ENCODE data around the gene ALG5.
A peak's percentile ranks its signal among the peaks of the same experiment; 100 is the strongest.

The ALG5 gene, protein sequence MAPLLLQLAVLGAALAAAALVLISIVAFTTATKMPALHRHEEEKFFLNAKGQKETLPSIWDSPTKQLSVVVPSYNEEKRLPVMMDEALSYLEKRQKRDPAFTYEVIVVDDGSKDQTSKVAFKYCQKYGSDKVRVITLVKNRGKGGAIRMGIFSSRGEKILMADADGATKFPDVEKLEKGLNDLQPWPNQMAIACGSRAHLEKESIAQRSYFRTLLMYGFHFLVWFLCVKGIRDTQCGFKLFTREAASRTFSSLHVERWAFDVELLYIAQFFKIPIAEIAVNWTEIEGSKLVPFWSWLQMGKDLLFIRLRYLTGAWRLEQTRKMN

DNA sequence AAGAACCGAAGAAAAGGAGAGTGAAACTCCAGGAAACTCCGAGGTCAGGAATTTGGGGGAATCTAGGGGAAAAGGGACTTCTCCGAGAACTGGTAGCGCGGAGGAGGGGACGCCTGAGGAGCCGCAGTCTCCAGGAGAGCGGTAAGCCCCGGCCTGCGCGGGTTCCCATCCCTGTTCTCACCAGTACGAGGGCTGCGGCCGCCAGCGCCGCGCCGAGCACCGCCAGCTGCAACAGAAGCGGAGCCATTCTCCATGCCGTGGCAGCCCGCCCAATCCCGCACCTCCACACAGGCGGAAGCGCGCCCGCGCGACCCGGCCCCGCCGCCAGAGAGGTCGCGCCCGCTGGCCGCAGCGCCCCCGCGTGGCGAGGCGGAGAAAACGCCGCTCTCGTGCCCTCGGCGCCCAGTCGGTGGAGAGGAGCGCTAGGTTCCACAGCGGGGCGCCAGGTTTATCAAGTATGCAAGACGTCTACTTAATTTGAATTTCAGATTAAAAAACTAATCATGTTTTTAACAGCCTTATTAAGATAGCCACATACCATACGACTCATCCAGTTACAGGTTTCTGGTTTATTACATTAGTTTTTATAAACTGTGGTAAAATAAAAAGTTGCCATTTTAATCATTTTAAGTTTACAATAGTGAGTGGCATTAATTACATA is at the start of gene ALG5:
TSS of gene ALG5 (minus strand) at position 287 of the 661 bp plus-strand sequence. CDS start at position 247, 40 bp downstream.
- peak; percentile 93 for DNase-seq (ENCODE audit: low spot score)

DNA sequence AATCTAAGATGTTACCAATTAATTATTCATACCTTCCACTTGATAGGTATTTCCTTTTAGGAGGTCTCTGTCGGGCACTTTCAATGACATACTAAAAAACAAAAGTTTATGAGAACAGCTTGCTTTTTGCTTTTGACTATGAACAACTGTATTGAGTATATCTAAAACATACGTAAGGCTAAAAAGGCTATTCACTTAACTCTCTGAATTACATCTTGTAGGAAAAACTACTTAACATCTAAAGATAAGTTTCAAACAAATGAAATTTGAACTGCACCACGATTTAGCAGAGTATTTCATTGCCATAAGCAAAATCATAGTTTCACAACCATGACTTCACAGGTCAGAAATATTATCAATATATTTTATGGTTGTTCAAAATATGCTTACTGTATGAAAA is 48.7 kb upstream of the ALG5 start:
- no peak for DNase-seq (ENCODE audit: low spot score)

DNA sequence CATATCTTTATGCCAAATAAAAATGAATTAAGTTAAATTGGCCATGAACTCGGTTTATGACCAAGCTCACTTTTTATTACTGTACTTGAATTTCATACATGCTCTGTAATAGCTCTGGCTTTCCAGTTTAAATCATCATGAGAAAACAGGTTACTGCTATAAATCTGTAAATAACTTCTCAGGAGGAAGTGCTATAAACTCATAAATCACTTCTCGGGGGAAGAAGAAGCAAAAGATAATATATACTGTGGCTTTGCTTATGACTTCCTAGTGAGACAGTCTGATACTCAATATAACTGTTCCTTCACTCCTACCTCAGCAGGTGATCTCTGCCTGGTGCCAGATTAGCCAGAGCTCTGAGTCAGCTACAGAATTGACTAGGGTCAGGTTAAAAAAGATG is 47.9 kb upstream of the ALG5 start:
- DNase-seq (ENCODE audit: low spot score) = no peak

DNA sequence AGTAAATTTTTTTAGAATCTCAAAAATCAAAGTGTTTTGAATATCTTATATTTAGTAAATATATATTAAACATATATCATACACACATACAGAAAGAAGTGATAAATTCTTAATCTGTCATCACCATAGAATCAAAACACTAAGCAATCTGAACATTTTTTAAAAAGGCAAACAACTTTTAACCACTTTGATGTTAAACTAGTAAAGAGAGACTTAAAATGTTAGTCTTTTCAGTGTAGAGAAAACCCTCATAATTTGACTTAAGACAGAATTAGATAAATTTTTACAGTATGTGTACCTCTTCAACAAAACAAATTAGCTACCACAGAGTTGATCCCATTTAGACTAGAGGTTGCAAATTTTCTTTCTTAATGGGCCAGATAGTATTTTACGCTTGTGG is 46.9 kb upstream of the ALG5 start:
- no peak for DNase-seq (ENCODE audit: low spot score)

DNA sequence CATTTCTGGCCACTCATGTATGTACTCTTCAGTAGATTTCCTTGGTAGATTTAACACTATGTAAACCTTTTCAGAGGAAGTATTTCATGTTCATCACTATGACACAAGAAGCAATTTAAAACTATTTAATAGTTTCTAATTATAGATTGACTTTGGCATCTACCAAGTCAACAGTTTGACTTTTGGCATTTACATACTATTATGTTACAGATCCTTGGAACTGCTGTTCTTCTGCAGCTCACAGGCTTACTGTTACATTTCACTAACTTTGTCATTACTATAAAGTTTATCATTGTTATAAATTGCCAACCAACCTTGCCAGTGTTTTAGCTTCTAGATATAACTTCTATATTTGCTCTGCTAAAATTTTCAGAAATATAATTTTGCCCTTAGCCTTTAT is 41.6 kb upstream of the ALG5 start:
- no peak for DNase-seq (ENCODE audit: low spot score)

DNA sequence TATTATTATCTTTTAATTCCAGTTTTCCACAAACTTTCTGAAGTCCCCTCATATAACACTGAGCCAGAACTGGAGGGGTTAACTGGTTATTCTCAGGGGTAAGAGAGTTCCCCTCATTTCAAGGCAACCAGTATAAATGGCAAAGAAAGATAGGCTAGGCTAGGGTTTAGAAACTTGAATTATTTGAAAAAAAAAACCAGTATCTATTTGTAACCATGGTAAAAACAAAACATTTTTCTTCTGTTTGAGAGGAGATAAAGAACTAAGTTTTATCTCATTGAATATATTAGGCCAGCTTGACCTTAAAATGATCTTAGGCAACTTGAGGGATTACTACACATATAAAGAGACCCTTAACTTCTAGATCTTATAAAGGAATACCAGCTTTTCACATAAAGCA is 40.8 kb upstream of the ALG5 start:
- no peak for DNase-seq (ENCODE audit: low spot score)

DNA sequence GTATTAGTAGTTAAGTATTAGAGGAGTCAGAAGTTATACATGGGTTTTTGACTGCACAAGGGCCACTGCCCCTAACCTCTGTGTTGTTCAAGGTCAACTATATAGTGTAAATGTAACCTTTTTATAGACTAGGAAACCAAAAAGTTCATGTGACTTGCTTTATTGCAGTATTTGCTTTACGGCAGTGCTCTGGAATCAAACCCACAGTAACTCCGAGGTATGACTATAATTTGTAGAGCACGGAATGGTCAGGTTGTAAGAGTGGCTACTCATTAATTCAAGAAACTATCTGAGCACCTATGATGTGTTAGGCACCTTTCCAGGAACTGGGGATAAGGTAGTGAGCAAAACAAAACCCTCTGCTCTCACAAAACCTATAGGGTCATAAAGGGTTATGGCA is 38.1 kb upstream of the ALG5 start:
- no peak for DNase-seq (ENCODE audit: low spot score)

DNA sequence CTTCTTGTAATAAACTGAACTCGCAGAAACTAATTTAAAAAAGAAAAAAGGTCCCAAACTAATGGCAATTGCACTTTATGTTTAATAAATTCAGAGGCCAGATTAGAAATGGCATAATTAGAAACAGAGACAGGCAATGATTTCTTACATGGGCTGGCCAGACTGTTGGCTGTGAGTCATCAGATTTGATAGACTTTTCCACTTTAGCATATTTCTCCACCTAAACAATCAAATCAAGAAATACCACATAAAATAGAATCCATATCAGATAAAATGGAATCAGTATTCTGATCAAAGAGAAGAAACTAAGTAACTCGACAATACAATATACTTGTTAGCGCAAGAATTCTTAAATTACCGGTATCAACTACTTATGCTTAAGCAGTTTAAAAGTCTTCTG is 30.5 kb upstream of the ALG5 start:
- DNase-seq (ENCODE audit: low spot score) = no peak

DNA sequence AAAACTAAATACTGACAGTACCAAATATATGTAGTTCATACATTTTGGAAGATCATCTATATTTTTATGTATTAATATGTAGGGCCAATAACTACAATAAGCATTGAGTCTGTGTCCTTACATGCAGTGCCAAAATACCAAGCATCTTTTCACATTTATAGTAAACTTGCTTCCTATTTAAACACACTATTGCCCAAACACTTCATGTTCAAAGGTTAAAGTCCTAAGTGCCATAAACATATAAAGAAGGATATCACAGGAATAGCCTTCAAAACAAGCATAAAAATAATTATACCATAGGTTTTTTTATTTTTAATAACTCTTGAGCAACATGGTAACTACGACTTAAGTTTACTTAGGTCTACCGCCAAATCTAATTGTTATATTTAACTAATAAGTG is 28.5 kb upstream of the ALG5 start:
- DNase-seq (ENCODE audit: low spot score) = no peak

DNA sequence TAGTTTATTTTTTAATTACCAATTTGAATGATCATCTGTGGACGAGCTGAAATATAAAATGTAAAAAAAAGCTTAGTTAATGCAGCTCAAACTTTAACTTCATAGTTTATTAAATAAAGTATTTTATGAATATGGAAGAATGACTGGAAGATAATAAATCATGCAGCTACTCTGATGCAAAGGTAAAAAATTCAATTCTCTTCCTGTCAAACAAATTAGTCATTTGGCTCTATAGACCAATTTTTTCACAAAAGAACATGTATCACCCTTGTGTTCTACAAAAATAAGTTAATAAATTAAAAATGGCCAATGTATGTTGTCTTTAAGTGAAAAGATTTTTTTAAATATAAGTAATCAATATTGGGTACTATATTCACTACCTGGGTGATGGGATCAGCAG is 27.6 kb upstream of the ALG5 start:
- no peak for DNase-seq (ENCODE audit: low spot score)

DNA sequence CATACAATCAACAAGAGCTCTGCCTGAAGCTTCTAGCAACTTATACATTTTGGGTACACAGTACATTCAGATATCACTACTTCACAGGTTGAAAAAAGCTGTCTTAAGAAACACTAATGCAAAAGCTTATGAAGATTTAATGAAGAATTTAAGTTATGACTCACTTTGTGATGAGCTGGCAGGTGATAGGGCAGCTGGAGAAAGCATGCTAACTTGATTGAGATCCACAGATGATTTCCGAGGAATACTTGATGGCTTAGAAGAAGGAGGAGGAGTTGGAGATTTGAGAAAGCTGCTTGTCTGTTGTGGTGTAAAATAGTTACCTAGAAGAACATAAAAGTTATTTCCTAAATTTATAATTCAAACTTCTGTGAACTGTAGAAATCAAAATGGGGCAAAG is 24.7 kb upstream of the ALG5 start:
- DNase-seq (ENCODE audit: low spot score) = no peak

DNA sequence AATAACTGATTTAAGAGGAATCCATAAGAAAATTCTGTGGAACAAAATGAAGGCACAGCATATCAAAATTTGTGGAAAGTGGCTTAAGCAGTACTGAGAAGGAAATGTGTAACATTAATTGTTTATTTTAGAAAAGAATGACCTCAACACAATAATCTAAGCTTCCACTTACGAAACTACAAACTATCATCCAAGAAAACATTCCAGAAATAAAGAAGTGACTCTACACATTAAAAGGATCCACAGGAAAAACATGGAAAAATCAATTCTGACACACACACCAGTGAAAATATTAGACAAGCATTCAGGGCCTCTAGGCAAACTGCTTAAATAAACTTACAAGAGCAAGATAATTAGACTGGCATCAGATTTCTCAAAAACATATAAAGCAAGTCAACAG is 15.5 kb upstream of the ALG5 start:
- DNase-seq (ENCODE audit: low spot score) = no peak

DNA sequence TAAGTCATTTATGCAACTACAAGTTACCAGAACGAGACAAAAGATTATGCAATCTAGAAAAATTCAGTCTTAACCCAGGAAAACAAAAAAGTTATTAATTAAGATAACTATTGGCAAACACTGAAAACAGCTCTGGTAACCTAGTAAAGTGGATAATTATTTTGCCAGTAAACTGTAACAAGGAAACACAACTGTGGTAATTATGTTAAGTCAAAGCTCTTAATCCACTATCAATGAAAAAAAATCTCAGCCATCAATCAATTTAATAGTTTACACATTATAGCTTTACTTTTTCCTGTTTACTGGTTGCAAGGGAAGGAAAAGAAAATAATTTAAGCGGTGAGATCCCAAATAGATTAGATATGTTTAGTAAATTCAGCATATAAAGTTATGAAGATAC is 12.6 kb upstream of the ALG5 start:
- no peak for DNase-seq (ENCODE audit: low spot score)

DNA sequence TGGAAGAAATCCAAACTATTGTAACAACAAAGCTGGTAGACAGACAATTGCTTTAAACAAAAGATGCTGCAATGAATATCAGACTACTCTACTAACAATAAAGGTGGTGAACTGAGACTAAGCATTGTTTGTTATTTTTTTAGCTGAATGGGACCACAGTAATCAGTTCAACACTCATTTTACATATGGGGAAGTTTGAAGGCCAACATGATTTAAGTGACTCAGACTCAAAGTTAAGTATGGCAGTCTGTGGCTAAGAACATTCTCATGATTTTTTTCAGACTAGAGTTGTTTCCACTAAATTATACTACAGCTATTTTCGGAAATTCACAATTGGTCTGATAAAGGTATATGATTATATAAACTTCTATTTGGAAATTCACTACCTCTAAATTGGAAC is 11.9 kb upstream of the ALG5 start:
- DNase-seq (ENCODE audit: low spot score) = no peak

DNA sequence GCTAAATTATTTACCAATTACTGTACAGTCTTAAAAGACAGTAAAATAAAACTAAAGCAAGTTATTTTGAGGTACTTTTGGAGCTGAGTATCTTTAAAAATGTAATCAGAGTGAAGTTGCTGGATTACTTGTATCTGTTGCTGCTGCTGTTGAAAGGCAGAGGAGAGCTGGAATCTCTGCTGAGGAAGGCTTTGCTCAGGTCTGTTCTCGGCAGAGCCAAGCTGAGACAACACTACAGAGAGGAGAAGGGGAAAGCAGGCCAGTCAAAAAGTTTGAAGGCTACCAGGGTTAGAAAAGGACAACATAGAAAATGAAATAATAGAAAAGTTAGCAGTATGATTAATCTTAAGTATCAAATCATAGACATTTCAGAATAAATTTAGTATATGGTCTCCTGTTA is 11.3 kb upstream of the ALG5 start:
- DNase-seq (ENCODE audit: low spot score) = no peak

DNA sequence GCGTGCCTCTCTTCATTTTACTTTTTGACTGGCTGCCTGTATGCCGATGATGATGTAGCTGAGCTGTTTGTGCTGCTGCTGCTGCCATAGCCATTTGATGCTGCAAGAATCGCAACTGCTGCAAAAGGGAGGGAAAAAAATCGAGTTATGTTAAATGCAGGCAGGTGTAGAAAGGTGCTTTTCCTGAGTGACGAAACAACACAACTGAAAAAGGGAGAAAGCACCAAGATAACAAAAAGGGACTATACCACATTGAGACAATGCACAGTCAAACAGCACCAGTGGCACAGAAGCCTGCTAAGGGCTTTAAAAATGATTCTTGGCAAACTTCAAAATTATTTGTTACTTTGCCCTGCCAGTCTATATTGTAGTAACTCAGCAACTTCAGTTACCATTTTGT is 10.6 kb upstream of the ALG5 start:
- no peak for DNase-seq (ENCODE audit: low spot score)

DNA sequence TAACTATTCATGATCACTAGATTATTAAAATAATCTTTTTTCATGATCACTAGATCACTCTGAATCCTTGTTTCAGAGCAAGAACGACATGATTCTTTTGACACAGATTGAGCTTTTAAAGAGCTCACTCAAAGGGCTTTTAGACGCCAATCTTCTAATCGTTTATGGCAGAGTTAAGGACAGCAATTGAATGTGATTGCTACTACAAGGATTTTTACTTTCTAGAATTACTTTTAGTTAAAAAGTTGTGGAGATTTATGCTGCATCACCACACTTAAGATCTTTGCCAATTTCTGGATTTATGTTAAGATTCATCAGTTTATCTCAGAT is 2.7 kb upstream of the ALG5 start:
- no peak for DNase-seq (ENCODE audit: low spot score)

DNA sequence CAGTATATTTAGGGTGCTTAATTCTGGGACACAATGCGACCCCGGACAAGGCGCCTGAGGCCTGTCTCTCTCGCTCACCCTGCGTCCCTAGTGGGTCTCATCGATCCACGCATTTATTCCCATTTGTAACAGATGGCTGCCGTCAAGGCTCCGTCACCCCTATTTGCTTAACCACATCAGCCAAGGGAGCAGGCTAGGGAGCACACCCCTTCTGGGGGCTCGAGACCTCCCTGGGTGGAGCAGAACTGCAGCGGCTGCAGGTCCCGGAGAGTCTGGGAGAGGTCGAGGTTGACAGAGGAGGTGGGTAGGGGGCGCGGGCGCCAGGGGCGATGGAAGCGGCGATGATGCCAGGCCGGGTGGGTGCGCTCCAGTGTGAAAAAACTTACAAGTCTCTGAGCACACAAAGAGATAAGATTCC is 507 bp downstream of the ALG5 start:
- DNase-seq (ENCODE audit: low spot score) = peak; percentile 49

DNA sequence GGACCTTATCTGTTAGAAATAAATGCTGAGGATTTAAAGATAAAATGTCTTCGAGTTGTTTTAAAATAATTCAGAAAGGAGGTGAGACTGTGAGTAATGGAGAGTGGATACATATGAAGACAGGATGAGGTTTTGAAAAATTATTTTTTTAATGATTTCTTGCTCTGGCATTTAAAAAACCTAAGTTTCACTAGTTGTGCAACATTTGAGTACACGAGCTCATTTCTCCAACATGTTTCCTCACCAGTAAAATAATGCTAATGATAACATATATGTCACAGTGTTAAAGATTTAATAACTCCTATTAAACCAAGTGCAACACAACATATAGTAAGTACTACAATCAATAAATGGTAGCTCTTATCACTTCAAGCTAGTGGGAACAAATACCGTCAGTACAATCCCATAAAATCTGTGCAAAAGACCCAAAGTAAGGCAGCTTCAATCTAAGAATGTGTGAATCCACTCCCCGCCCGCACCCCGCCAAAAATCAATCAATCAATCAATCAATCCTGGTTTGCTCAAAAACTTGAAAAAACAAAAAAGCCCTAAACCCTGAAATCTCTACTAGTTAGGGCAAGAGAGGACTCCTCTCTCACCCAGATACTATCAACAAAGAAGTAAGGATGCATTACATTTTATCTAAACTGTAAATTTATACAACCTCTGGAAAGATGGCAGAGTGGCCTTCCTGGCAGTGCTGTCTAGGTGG is 1.3 kb downstream of the ALG5 start:
- no peak for DNase-seq (ENCODE audit: low spot score)

DNA sequence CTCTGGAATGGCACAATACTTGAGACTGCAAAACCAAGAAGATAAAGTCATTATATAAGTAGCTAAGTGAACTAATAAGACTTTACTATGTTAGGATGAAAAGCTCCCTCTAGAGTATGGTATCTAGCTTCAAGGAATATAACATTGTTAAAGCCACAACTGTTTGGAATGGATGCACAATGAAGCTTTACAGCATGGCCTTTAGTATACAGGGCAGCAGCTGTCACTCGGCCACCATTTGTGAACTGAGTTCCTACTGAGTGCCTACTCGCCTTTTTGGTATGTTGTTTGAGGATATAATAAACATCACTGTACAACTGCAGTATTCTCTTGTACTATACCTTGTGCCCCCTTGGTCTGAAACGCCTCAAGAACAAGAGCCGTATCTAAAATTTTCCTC is 6.8 kb downstream of the ALG5 start:
- no peak for DNase-seq (ENCODE audit: low spot score)

DNA sequence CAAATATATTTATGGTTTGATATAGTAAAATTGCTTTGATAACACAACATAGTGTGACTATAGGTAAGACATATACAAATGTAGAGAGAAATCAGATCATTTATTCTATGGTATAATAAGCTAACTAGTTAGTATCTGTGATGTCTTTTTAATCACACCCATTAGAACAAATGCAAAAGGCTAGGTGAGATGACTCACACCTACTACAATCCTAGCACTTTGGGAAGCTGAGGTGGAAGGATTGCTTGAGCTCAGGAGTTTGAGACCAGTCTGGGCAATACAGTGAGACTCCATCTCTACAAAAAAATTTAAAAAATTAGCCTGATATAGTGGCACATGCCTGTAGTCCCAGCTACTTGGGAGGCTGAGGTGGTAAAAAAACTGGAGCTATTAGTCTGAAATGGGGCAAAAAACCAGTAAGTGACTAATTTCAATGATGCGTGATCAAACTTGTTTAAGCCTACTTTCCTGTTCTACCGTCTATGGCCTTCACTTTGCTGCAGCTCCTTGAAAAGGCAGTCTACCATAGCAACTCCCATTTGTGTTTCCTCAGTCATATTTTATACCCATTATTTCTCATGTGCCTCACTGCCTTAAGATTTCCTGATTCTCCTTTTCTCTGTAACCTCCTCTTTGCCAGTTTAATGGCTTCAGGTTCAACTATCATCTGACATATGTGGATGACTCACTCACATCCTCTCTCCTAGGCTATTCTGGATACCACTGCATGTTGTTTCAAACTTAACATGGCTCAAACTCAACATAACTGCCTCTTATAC is 12.5 kb downstream of the ALG5 start:
- no peak for DNase-seq (ENCODE audit: low spot score)

DNA sequence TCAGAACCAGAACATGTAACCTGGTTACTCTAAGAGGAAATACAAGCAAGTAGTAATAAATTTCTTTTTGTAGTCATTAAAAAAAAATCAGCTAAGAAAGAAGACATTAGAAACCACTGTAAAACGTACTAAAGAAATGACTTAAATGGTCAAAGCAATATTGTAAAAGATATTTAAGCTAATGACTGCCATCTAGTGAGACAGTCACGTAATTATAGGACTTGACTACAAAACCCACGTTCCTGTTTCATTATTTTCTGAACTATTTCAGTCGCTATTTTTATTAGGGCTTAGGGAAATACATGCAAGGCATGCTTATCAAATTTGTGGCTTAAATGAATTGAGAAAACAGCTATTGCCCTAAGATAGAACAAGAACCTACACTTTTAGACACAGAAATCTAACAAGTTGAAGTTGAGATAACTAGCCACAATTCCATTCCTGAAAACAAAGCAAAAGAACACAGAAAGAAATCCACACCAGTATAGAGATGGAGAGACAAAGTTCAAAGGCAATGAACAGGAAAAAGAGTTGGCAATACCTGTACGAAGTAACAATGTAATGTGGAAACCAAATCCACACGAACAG is 17.9 kb downstream of the ALG5 start:
- peak; percentile 70 for DNase-seq (ENCODE audit: low spot score)
